PFSK-1 (cell line): ENCODE data around the gene CFAP410.

Experiments
- FOXP2 ChIP-seq: optimal IDR thresholded peaks from 2 replicates; pipeline ENCODE3; 2011; ENCODE audit warnings: borderline replicate concordance, control low read depth, inconsistent platforms; ENCODE audit not compliant: insufficient read depth; ENCODE audit errors: extremely low read length, extremely low read depth
- POLR2AphosphoS5 ChIP-seq: IDR thresholded peaks from 2 replicates; pipeline ENCODE4 v1.6.1; 2012; ENCODE audit warnings: low read depth, mild to moderate bottlenecking, control low read depth, low read length, moderate library complexity
- SIN3A ChIP-seq: IDR thresholded peaks from 2 replicates; pipeline ENCODE4 v1.6.1; 2012; ENCODE audit warnings: mild to moderate bottlenecking, low read length, moderate library complexity, borderline replicate concordance; ENCODE audit not compliant: insufficient read depth
- TAF1 ChIP-seq: IDR thresholded peaks from 2 replicates; pipeline ENCODE4 v1.6.1; 2012; ENCODE audit warnings: low read length, control low read depth, borderline replicate concordance; ENCODE audit not compliant: insufficient read depth
- TF ChIP-seq, protein P1 (sequence below), 2 experiments: IDR thresholded peaks; 2 replicates each; pipeline versions ENCODE4 v1.6.1 to v1.8.0; 2011 to 2012; ENCODE audit warnings: low read depth in 2 of 2, low read length in 2 of 2, control low read depth in 1 of 2, inconsistent platforms in 1 of 2, mild to moderate bottlenecking in 1 of 2, moderate library complexity in 1 of 2; ENCODE audit not compliant: insufficient read depth in 1 of 2

Gene CFAP410

DNA sequence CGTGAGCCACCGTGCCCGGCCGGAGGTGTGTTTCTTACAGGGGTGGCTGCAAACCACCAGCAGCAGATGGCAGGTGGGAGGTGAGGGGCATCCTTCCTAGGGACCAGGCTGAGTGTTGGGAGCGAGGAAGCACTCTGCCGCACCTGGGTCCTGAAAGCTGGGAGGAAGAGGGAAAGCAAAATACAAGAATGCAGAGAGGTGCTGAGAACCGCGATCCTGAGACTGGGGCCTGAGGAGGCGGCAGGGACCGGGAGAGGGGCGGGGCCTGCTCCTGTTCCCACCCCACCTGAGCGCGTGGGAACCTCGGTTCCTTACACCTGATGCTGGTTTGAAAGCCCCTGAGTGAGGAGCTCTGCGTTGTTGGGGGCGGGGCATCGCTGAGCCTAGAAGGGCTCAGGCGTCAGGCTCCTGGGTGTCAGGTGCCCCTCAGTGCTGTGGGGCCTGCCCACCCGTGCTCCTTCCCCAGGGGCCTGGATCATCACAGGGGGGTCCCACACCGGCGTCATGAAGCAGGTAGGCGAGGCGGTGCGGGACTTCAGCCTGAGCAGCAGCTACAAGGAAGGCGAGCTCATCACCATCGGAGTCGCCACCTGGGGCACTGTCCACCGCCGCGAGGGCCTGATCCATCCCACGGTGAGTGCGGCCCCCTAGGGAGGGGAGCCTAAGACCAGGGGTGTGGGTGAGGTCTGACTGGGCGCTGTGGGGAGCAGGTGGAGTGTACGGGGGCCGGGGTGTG lies 29.7 kb upstream of the CFAP410 start:
- TF ChIP-seq, protein P1, sequence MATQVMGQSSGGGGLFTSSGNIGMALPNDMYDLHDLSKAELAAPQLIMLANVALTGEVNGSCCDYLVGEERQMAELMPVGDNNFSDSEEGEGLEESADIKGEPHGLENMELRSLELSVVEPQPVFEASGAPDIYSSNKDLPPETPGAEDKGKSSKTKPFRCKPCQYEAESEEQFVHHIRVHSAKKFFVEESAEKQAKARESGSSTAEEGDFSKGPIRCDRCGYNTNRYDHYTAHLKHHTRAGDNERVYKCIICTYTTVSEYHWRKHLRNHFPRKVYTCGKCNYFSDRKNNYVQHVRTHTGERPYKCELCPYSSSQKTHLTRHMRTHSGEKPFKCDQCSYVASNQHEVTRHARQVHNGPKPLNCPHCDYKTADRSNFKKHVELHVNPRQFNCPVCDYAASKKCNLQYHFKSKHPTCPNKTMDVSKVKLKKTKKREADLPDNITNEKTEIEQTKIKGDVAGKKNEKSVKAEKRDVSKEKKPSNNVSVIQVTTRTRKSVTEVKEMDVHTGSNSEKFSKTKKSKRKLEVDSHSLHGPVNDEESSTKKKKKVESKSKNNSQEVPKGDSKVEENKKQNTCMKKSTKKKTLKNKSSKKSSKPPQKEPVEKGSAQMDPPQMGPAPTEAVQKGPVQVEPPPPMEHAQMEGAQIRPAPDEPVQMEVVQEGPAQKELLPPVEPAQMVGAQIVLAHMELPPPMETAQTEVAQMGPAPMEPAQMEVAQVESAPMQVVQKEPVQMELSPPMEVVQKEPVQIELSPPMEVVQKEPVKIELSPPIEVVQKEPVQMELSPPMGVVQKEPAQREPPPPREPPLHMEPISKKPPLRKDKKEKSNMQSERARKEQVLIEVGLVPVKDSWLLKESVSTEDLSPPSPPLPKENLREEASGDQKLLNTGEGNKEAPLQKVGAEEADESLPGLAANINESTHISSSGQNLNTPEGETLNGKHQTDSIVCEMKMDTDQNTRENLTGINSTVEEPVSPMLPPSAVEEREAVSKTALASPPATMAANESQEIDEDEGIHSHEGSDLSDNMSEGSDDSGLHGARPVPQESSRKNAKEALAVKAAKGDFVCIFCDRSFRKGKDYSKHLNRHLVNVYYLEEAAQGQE (IDR thresholded peaks at IDR 0.05; ENCODE audit: insufficient read depth in 1 of 2, low read depth in 2 of 2, low read length in 2 of 2): no peak
- no peak for TF ChIP-seq FOXP2
- no peak for TF ChIP-seq SIN3A
- TF ChIP-seq POLR2AphosphoS5: no peak
- TF ChIP-seq TAF1: no peak

DNA sequence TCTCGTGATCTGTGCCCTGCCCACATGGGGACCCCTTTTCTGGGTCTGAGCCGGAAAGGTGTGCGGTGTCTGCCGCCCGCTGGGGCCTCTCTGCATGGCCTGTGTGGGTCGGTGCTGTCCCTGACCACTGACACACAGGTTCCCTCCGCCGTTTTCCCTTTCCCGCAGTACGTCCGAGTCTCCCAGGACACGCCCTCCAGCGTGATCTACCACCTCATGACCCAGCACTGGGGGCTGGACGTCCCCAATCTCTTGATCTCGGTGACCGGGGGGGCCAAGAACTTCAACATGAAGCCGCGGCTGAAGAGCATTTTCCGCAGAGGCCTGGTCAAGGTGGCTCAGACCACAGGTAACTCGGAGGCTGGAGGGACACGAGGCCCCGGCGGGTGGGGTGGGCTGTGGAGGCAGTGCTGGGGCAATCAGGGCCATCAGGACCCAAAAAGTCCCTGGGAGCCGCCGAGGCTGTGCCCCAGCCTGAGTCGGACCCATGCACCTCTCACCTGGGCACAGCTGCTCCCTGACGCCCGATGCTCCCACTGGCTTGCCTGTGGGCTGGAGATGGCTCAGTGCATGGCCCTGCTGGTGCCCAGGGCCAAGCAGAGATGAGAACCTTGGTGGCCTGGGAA lies 27.5 kb upstream of the CFAP410 start:
- no peak for TF ChIP-seq TAF1
- no peak for TF ChIP-seq POLR2AphosphoS5
- TF ChIP-seq, protein P1 (IDR thresholded peaks at IDR 0.05; ENCODE audit: insufficient read depth in 1 of 2, low read depth in 2 of 2, low read length in 2 of 2): no peak
- TF ChIP-seq FOXP2: no peak
- no peak for TF ChIP-seq SIN3A

- TF ChIP-seq TAF1 (no peak), SIN3A (no peak), POLR2AphosphoS5 (no peak), FOXP2 (no peak)
- TF ChIP-seq, protein P1 (IDR thresholded peaks at IDR 0.05; ENCODE audit: insufficient read depth in 1 of 2, low read depth in 2 of 2, low read length in 2 of 2): no peak
Measured at GRCh38 chr21:44365967-44366585, 26.9 kb upstream of the CFAP410 start.

DNA sequence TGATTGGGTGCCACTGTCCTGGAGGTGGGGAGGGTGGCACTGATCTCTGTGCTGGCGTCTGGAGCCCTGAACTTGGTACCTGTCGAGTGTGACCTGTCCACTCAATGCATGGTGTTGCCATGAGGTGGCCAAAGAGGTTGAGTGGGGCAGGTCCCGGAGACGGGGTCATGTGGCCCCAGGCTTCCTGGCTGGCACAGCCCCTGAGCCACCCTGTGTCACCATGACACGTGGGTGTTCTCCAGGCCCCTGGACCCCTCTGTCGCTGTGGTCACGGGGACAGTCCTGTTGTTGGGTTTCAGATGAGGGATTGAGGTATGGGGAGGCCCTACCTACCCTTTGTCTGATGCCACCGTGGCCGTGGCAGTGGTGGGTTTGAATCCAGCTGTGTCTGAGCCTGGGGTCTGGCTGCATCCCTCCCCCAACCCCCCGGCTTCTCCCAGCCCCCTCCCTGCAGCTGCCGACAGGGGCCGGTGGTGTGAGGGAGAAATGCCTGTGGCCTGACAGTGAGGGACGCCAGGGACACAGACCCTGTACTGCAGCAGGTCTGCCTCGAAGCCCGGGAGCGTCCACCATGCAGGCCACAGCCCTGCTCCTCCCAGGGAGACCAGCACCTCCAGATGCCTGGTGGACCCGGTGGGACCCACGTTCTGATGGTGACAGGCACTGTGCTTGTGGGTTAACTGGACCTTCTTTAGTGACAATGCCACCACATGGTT lies 26.2 kb upstream of the CFAP410 start:
- TF ChIP-seq POLR2AphosphoS5 (no peak), TAF1 (no peak), FOXP2 (no peak), SIN3A (no peak)
- TF ChIP-seq, protein P1 (IDR thresholded peaks at IDR 0.05; ENCODE audit: insufficient read depth in 1 of 2, low read depth in 2 of 2, low read length in 2 of 2): no peak
